ENCODE measurements around the gene TAS2R43.
A peak's percentile ranks its signal among the peaks of the same experiment; 100 is the strongest.
"Not testable (repeated sequence)": the region's sequence is repeated elsewhere in the genome, so short reads cannot be mapped to it uniquely, and the experiment has no call there.

Gene TAS2R43

DNA sequence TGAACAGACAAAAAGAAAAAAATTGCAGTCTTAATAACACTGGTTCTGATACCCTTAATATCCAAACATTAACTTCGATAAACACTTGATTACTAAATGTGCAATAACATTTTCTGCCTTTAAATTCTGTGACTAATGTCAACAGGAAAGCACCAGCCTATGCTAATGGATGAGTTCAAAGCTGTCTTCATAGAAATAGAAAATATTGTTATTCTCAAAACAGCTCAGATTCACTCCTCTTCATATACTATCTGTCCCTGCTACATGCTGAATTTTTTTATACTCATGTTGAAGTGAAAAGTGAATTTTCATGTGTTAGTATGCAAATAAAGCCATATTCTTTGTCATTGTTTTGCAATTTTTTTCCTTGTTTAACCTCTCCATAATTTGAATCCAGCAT, 13.9 kb downstream of the TAS2R43 start:
- Mint-ChIP-seq H3K4me3 (no peak overlapping the region), H3K27ac (no peak overlapping the region), H3K9me3 (peaks cover 8 to 12% of the 10 kb centered on the region in 2 donors), H3K4me1 (no peaks in the 10 kb centered on the region), H3K27me3 (no peaks in the 10 kb centered on the region)
- ATAC-seq (no peak), DNase-seq (no peak)

DNA sequence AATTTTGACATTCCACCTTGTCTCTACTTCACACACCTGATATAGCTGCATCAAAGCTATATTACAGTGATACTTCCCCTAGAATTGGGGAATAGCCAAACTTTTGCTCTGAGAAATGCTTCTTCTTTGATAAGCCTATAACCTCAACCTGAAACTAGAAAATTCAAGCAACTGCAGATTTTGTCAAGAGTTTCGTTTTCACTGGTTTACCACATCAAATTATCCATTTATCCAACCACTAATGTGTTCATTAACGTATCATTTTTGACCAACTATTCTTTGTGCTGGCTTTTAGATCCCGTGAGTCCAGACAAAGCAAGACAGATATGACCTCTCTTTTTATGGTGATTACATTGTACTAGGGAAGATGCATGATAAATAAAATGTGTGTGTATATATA, 16.5 kb downstream of the TAS2R43 start:
- no peaks in the 10 kb centered on the region for H3K27me3 Mint-ChIP-seq
- H3K27ac Mint-ChIP-seq, result no peak overlapping the region
- DNase-seq (no peak), ATAC-seq (no peak)
- no peaks in the 10 kb centered on the region for H3K4me1 Mint-ChIP-seq
- H3K9me3 Mint-ChIP-seq, result peaks cover under 1 to 6% of the 10 kb centered on the region in 2 donors
- H3K4me3 Mint-ChIP-seq, result no peak overlapping the region

DNA sequence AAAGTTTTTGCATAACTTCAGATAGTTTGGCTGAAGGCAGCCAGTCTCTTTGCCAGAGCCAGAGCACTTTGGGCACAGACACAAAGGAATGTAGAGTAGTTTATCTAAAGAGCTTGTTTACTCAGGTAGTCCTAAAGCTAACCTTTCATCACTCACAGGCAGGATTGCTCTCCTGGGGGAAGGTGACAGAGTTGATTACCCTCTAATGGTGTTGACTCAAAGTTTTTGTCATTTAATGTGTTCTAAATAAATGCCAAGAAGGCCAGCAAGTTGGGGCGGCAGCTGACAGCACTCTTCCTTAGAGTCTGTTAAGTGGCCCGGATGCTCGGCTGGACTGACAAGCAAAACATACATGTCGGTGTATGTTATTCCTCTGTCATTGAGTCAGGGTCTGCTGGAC, 20.7 kb downstream of the TAS2R43 start:
- Mint-ChIP-seq H3K27me3 (no peaks in the 10 kb centered on the region), H3K4me3 (no peak overlapping the region), H3K9me3 (no peaks in the 10 kb centered on the region), H3K4me1 (no peaks in the 10 kb centered on the region), H3K27ac (no peak overlapping the region)
- ATAC-seq (no peak), DNase-seq (no peak)

DNA sequence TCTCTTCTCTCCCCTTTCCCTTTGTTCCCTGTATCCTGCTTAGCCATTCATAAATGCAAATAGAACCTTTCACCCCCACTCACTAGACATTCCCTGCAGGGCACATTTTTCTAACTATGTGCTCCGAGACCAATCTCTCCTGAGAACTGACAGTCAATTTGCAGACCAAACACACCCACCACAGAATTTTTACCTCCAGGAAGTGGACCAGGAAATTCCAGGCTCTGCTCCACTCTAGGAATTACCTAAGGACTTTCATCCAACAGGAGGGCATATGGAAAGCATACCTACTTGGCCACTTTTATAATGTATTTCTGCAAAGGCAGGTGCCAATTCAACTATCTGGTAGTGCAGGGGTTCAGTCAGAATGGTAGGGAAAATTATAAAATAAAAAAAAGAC, 21.1 kb downstream of the TAS2R43 start:
- H3K27me3 Mint-ChIP-seq, result no peaks in the 10 kb centered on the region
- H3K9me3 Mint-ChIP-seq, result no peaks in the 10 kb centered on the region
- DNase-seq, result no peak
- no peak overlapping the region for H3K27ac Mint-ChIP-seq
- no peaks in the 10 kb centered on the region for H3K4me1 Mint-ChIP-seq
- H3K4me3 Mint-ChIP-seq, result no peak overlapping the region
- no peak for ATAC-seq

DNA sequence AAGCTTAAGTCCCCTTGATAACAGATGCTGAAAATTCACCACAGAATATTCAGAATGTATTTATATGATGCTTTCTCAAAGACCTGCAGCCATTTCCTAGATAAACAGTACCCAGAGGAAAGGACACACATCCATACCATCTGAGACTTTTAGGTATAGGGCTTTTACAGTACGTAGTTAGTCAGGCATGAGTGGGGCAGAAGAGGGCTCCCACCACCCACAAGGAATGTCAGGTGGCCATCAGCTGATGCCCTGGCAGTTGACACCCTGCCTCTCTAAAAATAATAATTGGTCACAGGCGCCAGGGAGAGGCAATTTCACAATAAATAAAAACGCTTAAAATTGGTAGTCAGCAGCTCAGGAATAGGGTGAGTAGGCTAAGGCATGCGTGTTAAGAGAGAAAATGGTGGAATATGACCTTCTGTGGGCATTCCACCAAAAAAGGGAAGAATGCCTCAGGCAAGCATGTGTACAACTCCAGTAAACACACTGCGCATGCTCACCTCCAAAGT, 22.2 kb downstream of the TAS2R43 start:
- H3K27ac Mint-ChIP-seq, result no peak overlapping the region
- no peaks in the 10 kb centered on the region for H3K4me1 Mint-ChIP-seq
- no peaks in the 10 kb centered on the region for H3K27me3 Mint-ChIP-seq
- ATAC-seq, result no peak
- no peak overlapping the region for H3K4me3 Mint-ChIP-seq
- H3K9me3 Mint-ChIP-seq, result no peaks in the 10 kb centered on the region
- DNase-seq, result no peak

DNA sequence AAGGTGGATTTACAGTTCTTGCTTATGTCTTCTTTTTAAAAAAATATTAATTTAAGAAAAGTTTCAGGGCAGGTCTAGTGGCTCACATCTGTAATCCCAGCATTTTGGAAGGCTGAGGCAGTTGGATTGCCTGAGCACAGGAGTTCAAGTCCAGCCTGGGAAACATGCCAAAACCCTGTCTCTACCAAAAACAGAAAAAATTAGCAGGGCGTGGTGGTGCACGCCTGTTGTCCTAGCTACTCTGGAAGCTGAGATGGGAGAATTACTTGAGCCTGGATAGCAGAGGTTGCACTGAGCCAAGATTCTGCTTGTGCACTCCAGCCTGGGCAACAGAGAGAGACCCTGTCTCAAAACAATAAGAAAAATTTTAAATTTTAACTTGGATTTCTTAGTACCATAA, 24.6 kb downstream of the TAS2R43 start:
- Mint-ChIP-seq H3K27me3 (no peaks in the 10 kb centered on the region), H3K4me1 (peaks cover 9% of the 10 kb centered on the region), H3K9me3 (no peaks in the 10 kb centered on the region), H3K27ac (no peak overlapping the region), H3K4me3 (no peak overlapping the region)
- ATAC-seq, result no peak
- no peak for DNase-seq

DNA sequence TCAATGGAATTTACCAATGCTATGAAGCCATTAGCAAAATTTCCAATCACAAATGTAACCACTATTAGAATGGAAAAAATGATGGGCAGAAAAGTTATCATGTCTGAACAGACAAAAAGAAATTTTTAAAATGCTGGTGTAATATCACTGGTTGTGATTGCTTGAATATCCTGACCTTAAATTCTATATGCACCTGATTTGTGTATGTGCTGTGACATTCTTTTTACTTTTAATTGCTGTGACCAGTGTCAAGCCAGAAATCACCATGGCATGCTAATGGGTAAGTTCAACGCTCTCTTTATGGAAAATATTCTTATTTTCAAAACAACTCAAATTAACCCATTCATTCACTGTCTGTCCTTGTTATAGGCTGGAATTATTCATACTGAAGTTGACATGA, 29.9 kb downstream of the TAS2R43 start, which contains the start of gene TAS2R46:
Gene TAS2R46, minus strand, starts transcription at position 101 of the 400 bp plus-strand sequence. Its CDS starts 0 bp downstream, at position 101.
- not testable (repeated sequence) for H3K9me3 Mint-ChIP-seq, H3K27ac Mint-ChIP-seq, H3K27me3 Mint-ChIP-seq, H3K4me3 Mint-ChIP-seq, DNase-seq, ATAC-seq
- peaks cover 20% of the 10 kb centered on the region for H3K4me1 Mint-ChIP-seq

DNA sequence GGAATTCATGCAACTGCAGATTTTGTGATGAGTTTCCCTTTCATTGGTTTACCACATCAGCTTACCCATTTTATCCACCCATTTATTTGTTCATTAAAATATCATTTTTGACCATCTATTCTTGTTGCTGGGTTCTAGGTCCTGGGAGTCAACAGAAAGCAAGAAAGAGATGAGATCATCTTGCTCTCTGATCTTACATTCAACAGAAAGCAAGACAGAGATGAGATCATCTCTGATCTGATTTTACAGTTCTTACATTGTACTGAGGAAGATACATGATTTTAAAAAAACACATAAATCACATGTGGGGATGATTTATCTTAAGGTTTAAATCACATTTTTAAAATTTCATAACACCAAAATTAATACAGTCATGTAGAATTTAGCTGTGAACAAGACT, 32.3 kb downstream of the TAS2R43 start:
- no peak overlapping the region for H3K4me3 Mint-ChIP-seq
- peak; percentile 49 for ATAC-seq
- H3K9me3 Mint-ChIP-seq, result no peaks in the 10 kb centered on the region
- no peaks in the 10 kb centered on the region for H3K27me3 Mint-ChIP-seq
- no peak for DNase-seq
- H3K4me1 Mint-ChIP-seq, result peaks cover 20% of the 10 kb centered on the region
- H3K27ac Mint-ChIP-seq, result peak overlapping the region in 1 of 2 donors; percentile 12

DNA sequence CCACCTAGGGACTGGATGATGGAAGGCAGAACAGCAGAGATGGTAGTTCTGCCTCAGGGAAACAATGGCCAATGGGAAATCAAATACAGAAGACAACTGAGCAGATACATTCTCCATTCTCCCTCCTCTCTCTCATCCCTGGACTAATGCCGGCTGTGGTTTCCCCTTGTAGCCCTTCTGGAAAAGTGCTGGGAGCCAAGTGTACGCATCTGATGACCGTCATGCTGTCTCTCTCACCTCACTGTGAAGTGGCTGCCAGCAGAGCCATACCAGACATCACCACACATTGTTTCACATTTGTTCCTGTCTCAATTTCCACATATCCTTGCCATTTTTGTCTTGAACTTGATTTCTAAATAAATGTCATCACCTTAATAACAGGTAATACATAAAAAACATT, 33.1 kb downstream of the TAS2R43 start:
- no peaks in the 10 kb centered on the region for H3K9me3 Mint-ChIP-seq
- no peak for DNase-seq
- no peak overlapping the region for H3K4me3 Mint-ChIP-seq
- no peaks in the 10 kb centered on the region for H3K27me3 Mint-ChIP-seq
- peaks cover 20% of the 10 kb centered on the region for H3K4me1 Mint-ChIP-seq
- ATAC-seq, result no peak
- H3K27ac Mint-ChIP-seq, result no peak overlapping the region

DNA sequence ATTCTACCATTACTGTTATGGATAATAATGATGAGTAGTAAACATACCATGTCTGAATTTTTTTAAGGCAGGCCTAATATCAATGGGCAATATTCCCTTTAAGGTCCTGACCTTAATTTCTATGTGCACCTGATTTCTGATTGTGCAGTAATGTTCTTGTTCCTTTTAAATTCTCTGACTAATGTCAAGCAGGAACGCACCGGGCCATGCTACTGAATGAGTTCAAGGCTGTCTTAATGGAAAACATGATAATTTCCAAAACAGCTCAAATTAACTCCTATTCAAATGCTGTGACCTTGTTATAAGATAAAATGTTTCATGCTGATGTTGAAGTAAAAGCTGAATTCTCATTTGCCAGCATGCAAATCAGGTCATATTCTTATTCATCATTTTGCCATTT, 36.8 kb downstream of the TAS2R43 start:
- no peak overlapping the region for H3K27ac Mint-ChIP-seq
- no peaks in the 10 kb centered on the region for H3K27me3 Mint-ChIP-seq
- H3K9me3 Mint-ChIP-seq, result peaks cover 9 to 14% of the 10 kb centered on the region in 2 donors
- no peaks in the 10 kb centered on the region for H3K4me1 Mint-ChIP-seq
- ATAC-seq (no peak), DNase-seq (no peak)
- no peak overlapping the region for H3K4me3 Mint-ChIP-seq

DNA sequence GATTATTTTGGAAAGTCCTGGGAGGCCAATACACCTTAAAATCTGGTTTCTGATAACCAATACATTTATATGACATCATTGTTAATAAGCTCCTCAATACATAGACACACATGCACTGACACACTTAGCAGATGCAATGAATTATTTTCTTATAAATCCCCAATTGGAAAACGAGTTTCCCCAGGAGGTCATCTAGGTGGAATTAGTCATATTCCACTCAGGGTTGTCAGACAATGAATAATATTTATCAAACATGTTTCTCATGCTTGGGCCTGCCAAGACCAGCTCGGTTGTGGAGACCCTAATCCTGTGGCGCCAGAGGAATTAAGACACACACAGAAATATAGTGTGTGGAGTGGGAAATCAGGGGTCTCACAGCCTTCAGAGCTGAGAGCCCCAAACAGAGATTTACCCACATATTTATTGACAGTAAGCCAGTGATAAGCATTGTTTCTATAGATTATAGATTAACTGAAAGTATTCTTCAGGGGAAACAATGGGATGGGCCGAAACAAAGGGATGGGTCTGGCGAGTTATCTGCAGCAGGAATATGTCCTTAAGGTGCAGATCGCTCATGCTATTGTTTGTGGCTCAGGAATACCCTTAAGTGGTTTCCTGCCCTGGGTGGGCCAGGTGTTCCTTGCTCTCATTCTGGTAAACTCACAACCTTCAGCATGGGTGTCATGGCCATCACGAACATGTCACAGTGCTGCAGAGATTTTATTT, 42.1 kb downstream of the TAS2R43 start:
- H3K9me3 Mint-ChIP-seq, result peaks cover 9 to 14% of the 10 kb centered on the region in 2 donors
- DNase-seq, H3K4me1 Mint-ChIP-seq, H3K27me3 Mint-ChIP-seq, ATAC-seq, H3K27ac Mint-ChIP-seq, H3K4me3 Mint-ChIP-seq: not testable (repeated sequence)

DNA sequence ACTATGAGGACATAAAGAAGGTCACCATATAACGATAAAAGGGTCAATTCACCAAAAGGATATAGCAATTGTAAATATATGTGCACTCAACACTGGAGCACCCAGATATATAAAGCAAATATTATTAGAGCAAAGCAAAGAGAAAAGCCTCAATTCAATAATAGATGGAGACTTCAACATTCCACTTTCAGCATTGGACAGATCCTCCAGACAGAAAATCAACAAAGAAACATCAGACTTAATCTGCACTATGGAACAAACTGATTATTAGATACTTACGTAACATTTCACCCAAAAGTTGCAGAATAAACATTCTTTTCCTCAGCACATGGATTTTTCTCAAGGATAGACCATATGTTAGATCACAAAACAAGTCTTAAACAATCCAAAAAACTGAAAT, 50.7 kb downstream of the TAS2R43 start:
- DNase-seq, ATAC-seq, H3K27me3 Mint-ChIP-seq, H3K27ac Mint-ChIP-seq, H3K9me3 Mint-ChIP-seq, H3K4me3 Mint-ChIP-seq, H3K4me1 Mint-ChIP-seq: not testable (repeated sequence)
